Measurements from ENCODE around the gene SYNE1.

The SYNE1 gene

DNA sequence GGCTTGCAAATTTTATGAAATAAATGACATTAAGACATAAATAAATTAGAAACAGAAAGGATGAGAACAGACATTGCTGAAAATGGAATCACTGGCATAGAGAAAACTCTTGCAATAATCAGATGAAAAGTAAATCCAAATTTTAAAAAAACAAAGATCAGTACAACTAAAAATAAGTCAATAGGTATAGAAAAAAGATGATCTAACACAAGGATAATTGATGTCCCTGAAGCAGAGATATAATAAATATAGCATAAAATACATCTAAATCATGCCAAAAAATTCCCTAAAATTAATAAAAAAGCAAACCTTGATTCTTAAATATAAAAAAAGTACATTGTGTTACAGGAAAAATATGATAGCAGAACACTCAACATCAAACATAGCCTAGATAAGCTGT is 379.6 kb downstream of the SYNE1 start:
- no peaks in the 10 kb centered on the region for H3K27me3 ChIP-seq (ENCODE audit: control insufficient read depth, insufficient read depth, low read length)
- no peaks in the 10 kb centered on the region for H3K4me1 ChIP-seq (ENCODE audit: control insufficient read depth, insufficient read depth, low read length)
- no peaks in the 10 kb centered on the region for H3K36me3 ChIP-seq (ENCODE audit: control insufficient read depth, insufficient read depth, low read length)
- no peak overlapping the region for H3K9ac ChIP-seq (ENCODE audit: low read depth, low read length)
- no peak overlapping the region for H3K4me3 ChIP-seq (ENCODE audit: low read depth, low read length)
- no peak overlapping the region for H3K27ac ChIP-seq (ENCODE audit: low read depth, low read length)
- peaks cover 3% of the 10 kb centered on the region; the same call in 1 of the 2 replicates for H3K9me3 ChIP-seq (ENCODE audit: control insufficient read depth, insufficient read depth, low read length)

DNA sequence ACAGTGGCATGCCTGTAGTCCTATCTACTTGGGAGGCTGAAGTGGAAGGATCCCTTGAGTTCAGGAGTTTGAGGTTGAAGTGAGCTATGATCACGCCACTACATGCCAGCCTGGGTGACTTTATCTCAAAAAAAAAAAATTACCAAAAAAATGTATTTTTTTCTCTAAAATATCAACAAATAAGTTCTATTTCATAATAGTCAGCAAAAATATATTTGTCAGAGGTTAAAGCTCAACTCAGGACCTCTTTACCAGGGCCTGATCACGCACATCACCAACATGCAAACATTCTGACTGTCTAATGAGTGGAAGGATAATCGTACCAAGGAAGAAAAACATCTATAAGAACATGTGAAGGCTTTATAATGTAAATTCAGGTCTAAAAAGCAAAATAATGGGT is 387.0 kb downstream of the SYNE1 start:
- H3K27me3 ChIP-seq (ENCODE audit: control insufficient read depth, insufficient read depth, low read length), result no peaks in the 10 kb centered on the region
- H3K36me3 ChIP-seq (ENCODE audit: control insufficient read depth, insufficient read depth, low read length), result no peaks in the 10 kb centered on the region
- no peaks in the 10 kb centered on the region for H3K4me1 ChIP-seq (ENCODE audit: control insufficient read depth, insufficient read depth, low read length)
- H3K27ac ChIP-seq (ENCODE audit: low read depth, low read length), result no peak overlapping the region
- no peak overlapping the region for H3K9ac ChIP-seq (ENCODE audit: low read depth, low read length)
- H3K4me3 ChIP-seq (ENCODE audit: low read depth, low read length), result no peak overlapping the region
- no peaks in the 10 kb centered on the region for H3K9me3 ChIP-seq (ENCODE audit: control insufficient read depth, insufficient read depth, low read length)

DNA sequence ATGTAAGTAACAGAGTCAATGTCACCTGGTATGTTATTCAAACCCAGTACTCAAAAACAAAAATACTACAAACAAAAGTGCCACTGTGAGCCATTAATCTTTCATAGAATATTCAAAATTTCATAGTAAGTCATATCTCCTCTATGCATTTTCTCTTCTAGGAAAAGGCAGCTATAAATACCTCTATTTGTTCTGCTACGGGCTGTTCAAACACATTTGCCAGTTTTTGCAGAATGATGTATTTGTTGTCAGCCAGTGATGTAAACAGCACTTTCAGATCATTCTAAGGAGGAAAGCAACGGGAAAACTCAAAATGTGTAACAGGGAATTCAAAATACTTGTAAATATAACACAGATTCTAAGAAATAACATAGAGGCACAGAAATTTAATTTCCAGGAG is 388.2 kb downstream of the SYNE1 start:
- Histone ChIP-seq H3K36me3 (ENCODE audit: control insufficient read depth, insufficient read depth, low read length) (no peaks in the 10 kb centered on the region), H3K4me3 (ENCODE audit: low read depth, low read length) (no peak overlapping the region), H3K9me3 (ENCODE audit: control insufficient read depth, insufficient read depth, low read length) (no peaks in the 10 kb centered on the region), H3K4me1 (ENCODE audit: control insufficient read depth, insufficient read depth, low read length) (no peaks in the 10 kb centered on the region), H3K27me3 (ENCODE audit: control insufficient read depth, insufficient read depth, low read length) (no peaks in the 10 kb centered on the region), H3K27ac (ENCODE audit: low read depth, low read length) (no peak overlapping the region), H3K9ac (ENCODE audit: low read depth, low read length) (no peak overlapping the region)

DNA sequence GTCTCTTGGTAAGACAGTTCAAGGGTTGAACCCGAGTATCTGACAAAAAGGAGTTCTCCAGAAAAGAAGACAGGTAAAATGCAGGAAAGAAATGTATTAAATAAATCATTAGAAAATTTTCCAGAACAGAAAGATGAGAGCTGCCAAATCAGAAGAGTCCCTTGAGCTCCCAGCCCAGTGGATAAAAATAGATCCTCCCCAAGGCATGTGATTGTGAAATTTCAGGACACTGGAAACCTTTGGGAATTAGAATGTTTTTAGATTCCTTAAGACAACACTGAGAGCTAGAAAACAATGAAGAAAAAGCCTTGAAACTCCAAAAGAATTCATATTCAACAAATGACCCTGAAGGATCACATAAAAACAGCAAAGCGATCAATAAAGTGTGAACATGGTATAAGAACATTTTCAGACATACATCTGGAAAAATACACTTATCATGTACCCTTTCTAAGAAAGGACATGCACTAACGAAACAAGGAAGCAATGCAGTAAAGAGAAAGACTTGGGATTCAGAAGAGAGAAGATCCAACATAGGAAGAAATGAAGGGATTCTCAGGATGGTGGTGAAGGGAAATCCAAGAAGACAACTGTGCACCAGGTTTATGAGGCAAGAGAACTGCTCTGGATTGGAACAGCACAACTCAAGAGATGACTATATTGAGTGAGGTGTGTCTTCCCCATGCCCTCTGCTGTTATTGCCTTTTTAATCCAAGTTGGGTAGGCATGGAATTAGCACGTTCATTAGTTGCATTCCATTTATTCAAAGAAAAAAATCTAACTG is 390.4 kb downstream of the SYNE1 start:
- no peaks in the 10 kb centered on the region for H3K4me1 ChIP-seq (ENCODE audit: control insufficient read depth, insufficient read depth, low read length)
- no peaks in the 10 kb centered on the region for H3K9me3 ChIP-seq (ENCODE audit: control insufficient read depth, insufficient read depth, low read length)
- no peak overlapping the region for H3K4me3 ChIP-seq (ENCODE audit: low read depth, low read length)
- no peak overlapping the region for H3K9ac ChIP-seq (ENCODE audit: low read depth, low read length)
- H3K36me3 ChIP-seq (ENCODE audit: control insufficient read depth, insufficient read depth, low read length), result no peaks in the 10 kb centered on the region
- no peak overlapping the region for H3K27ac ChIP-seq (ENCODE audit: low read depth, low read length)
- H3K27me3 ChIP-seq (ENCODE audit: control insufficient read depth, insufficient read depth, low read length), result no peaks in the 10 kb centered on the region

DNA sequence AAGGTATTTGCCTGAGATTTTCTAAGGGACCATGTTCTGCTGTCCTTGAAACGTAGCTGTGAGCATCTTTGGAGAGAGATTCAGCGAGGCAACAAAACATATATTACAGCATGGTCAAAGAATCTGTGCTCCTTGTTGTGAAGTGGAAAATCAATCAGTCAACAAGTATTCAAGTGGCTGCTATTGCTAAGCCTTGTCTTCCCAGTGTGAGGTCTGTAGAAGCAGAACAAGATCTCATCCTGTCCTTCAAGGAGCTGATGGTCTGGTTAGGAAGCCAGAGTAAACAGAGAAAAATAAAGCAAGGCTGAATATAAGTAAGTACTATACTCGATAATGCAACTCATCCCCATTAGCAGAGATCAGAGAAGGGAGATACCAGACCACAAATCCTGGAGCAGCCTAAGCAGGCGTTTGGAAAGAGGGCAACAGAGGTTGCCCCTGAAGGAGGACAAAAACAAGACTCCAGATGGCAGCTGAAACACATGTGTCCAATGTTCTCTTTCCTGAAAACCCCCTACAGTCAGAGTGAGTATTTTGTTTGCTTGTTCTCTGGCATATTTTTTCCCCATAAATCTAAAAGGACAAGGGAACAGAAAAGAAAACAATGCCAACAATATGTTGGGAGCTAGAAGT is 392.0 kb downstream of the SYNE1 start:
- H3K9ac ChIP-seq (ENCODE audit: low read depth, low read length), result no peak overlapping the region
- no peaks in the 10 kb centered on the region for H3K4me1 ChIP-seq (ENCODE audit: control insufficient read depth, insufficient read depth, low read length)
- no peaks in the 10 kb centered on the region for H3K27me3 ChIP-seq (ENCODE audit: control insufficient read depth, insufficient read depth, low read length)
- H3K4me3 ChIP-seq (ENCODE audit: low read depth, low read length), result no peak overlapping the region
- H3K9me3 ChIP-seq (ENCODE audit: control insufficient read depth, insufficient read depth, low read length), result no peaks in the 10 kb centered on the region
- no peak overlapping the region for H3K27ac ChIP-seq (ENCODE audit: low read depth, low read length)
- no peaks in the 10 kb centered on the region for H3K36me3 ChIP-seq (ENCODE audit: control insufficient read depth, insufficient read depth, low read length)

DNA sequence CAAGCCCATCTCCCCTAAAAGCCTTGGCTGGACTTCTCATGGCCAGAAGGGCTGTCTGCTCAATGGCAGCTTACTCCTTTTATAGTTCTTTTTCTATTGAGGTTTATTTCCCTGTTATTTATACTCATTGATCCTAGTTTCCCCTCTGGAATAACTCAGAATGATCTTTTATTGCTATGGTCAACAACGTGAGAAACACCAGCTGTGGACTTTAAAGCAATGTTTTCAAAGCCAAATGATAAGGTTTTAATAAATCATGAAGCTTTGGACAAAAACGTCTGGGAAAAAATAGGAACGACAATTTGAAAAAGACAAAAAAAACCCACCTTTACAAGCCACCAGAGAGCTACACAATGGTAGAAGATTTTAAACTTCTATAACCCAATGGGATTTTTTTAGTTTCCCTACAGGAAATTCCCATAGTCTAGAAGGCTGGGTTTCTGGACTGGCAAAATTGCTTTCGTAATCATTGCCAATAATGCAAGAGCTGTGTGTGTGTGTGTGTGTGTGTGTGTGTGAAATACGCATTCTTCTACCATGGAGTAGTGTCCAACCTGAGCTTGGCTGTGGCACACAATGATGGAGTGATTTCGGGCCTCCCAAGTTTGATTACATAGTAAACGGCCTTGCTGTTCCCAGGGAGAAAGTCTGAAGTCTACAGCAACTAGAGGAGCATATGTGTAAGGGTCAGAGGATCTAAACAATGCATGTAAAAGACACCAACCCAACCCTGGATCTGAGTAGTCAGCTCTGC is 396.0 kb downstream of the SYNE1 start:
- Histone ChIP-seq H3K36me3 (ENCODE audit: control insufficient read depth, insufficient read depth, low read length) (no peaks in the 10 kb centered on the region), H3K27ac (ENCODE audit: low read depth, low read length) (no peak overlapping the region), H3K9ac (ENCODE audit: low read depth, low read length) (no peak overlapping the region), H3K4me1 (ENCODE audit: control insufficient read depth, insufficient read depth, low read length) (no peaks in the 10 kb centered on the region), H3K27me3 (ENCODE audit: control insufficient read depth, insufficient read depth, low read length) (no peaks in the 10 kb centered on the region), H3K4me3 (ENCODE audit: low read depth, low read length) (no peak overlapping the region), H3K9me3 (ENCODE audit: control insufficient read depth, insufficient read depth, low read length) (no peaks in the 10 kb centered on the region)

DNA sequence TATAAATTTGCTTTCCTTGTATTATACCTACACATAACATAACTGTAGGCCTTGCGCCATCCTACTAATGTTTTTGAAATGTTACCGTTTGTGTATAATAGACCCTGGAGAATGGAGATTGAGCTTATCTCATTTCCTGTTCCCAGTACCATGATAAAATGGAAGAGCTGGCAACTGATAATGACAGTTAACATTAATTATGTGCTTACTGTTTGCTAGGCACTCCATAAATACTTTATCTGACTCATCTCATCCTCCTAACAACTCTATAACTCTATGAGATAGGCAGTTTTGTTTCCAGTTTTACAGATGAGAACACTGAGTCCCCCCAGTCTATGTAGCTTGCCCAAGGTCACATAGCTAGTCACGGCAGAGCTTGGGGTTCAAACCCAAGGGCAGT is 396.7 kb downstream of the SYNE1 start:
- Histone ChIP-seq H3K4me3 (ENCODE audit: low read depth, low read length) (no peak overlapping the region), H3K27me3 (ENCODE audit: control insufficient read depth, insufficient read depth, low read length) (no peaks in the 10 kb centered on the region), H3K4me1 (ENCODE audit: control insufficient read depth, insufficient read depth, low read length) (no peaks in the 10 kb centered on the region), H3K9me3 (ENCODE audit: control insufficient read depth, insufficient read depth, low read length) (no peaks in the 10 kb centered on the region), H3K27ac (ENCODE audit: low read depth, low read length) (no peak overlapping the region), H3K9ac (ENCODE audit: low read depth, low read length) (no peak overlapping the region), H3K36me3 (ENCODE audit: control insufficient read depth, insufficient read depth, low read length) (no peaks in the 10 kb centered on the region)

DNA sequence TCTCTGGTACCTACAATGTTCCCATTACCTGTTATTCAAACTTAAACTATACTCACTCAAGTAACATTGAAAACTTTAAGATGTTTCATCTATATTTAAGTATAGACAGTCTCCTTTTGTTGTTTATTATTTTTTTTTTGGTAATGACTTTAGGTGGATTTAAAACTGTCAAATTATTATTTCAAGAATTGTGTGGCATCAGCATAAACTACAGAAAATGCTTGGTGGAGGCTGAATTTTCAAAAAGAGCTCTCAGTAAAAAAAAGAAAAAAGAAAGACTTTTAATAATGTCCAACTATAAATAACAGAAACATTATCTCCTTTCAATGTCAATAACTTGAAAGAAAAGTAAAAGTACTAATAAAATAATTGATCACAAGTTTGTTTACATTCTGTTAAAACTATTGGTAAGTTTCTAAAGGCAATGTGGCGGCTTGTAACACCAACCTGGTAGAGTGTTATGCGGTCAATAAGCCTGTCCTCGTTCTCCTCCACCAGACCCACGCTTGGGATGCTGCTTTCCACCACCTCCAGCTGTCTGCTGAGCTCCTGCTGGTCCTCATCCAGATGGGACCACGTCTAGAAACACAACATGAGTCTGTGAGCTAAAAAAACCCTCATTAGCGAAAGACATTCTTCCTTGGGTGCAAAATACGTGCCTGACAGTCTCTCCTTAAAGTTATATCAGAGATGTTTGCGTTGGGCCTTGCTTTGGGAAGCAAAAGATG is 400.6 kb downstream of the SYNE1 start:
- Histone ChIP-seq H3K36me3 (ENCODE audit: control insufficient read depth, insufficient read depth, low read length) (no peaks in the 10 kb centered on the region), H3K9ac (ENCODE audit: low read depth, low read length) (no peak overlapping the region), H3K27ac (ENCODE audit: low read depth, low read length) (no peak overlapping the region), H3K9me3 (ENCODE audit: control insufficient read depth, insufficient read depth, low read length) (no peaks in the 10 kb centered on the region), H3K27me3 (ENCODE audit: control insufficient read depth, insufficient read depth, low read length) (no peaks in the 10 kb centered on the region), H3K4me1 (ENCODE audit: control insufficient read depth, insufficient read depth, low read length) (no peaks in the 10 kb centered on the region), H3K4me3 (ENCODE audit: low read depth, low read length) (no peak overlapping the region)

DNA sequence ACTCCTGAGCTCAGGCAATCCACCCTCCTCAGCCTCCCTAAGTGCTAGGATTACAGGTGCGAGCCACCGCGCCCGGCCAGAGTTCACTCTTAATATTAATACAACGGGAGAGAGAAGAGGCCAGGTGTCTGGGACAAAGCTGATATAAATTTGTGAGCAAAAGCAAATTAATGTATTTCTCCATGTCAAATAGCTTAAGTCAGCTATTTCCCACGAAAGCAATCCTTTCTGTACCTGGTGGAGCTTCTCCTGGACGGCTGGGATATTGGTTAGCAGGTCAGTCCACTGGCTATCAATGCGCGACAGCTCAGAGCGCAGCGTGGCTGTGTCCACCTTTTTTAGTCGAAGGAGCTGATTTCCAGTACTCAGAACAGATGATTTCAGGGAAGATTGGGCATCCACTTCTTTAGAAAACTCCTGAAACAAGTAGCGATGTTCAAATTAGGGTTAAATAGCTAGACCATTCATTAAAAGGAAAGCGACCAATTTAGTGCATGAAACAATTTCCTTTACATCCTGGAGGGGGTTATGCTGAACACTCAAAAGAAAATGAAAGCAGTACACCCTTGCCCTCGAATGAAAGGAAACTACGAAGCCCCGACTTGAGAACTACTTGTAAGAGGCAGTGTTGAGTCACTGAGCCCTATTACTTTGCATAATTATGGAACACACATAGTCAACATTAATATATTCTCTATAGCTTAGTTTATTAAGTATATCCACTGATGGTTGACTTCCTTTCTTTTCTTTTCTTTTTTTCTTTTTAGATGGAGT is 403.4 kb downstream of the SYNE1 start:
- no peaks in the 10 kb centered on the region for H3K4me1 ChIP-seq (ENCODE audit: control insufficient read depth, insufficient read depth, low read length)
- no peaks in the 10 kb centered on the region for H3K9me3 ChIP-seq (ENCODE audit: control insufficient read depth, insufficient read depth, low read length)
- no peak overlapping the region for H3K4me3 ChIP-seq (ENCODE audit: low read depth, low read length)
- no peaks in the 10 kb centered on the region for H3K36me3 ChIP-seq (ENCODE audit: control insufficient read depth, insufficient read depth, low read length)
- no peaks in the 10 kb centered on the region for H3K27me3 ChIP-seq (ENCODE audit: control insufficient read depth, insufficient read depth, low read length)
- no peak overlapping the region for H3K27ac ChIP-seq (ENCODE audit: low read depth, low read length)
- H3K9ac ChIP-seq (ENCODE audit: low read depth, low read length), result no peak overlapping the region

DNA sequence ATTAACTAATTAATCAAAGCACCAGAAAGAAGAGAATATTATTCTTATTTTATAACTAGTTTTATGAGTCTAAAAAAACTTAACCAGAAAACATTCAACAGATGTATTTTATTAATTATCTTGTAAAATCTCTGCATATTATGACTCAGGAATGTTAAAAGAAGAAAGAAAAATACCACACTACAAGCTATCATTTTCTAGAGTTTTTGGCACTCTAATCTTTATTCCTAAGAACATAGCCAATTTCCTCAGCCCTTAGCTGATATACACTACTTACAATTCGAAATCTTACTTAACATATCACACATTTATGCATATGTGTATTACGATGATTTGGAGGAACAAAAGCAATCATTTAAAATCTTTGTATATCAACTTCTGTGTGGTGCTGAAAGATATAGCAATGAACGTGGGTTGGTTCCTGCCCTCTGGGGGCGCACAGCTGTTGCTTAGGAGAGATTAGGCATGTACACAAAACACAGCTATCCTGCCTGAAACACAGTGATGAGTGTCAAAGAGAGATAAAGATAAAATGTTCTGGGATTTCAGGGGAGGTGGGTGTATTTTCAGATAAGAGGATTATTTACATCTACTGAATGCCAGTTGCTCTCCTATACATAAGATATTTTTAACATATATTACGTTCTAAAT is 404.5 kb downstream of the SYNE1 start:
- H3K9me3 ChIP-seq (ENCODE audit: control insufficient read depth, insufficient read depth, low read length), result no peaks in the 10 kb centered on the region
- no peaks in the 10 kb centered on the region for H3K27me3 ChIP-seq (ENCODE audit: control insufficient read depth, insufficient read depth, low read length)
- H3K9ac ChIP-seq (ENCODE audit: low read depth, low read length), result no peak overlapping the region
- H3K27ac ChIP-seq (ENCODE audit: low read depth, low read length), result no peak overlapping the region
- no peak overlapping the region for H3K4me3 ChIP-seq (ENCODE audit: low read depth, low read length)
- H3K36me3 ChIP-seq (ENCODE audit: control insufficient read depth, insufficient read depth, low read length), result no peaks in the 10 kb centered on the region
- H3K4me1 ChIP-seq (ENCODE audit: control insufficient read depth, insufficient read depth, low read length), result no peaks in the 10 kb centered on the region
